Pons (tissue), 1 donor: ENCODE measurements around the gene DUSP8.

ENCODE experiments used
- DNase-seq: peaks from one replicate; pipeline ENCODE4 v3.0.0-alpha.2; 2016; ENCODE audit warnings: low spot score

Gene DUSP8

GRCh38 chr11:1565904-1566247 lies 6.2 kb downstream of the DUSP8 start:
- DNase-seq = no peak

- no peak for DNase-seq
Measured at GRCh38 chr11:1565173-1565903, 6.7 kb downstream of the DUSP8 start.

- DNase-seq = no peak
Measured at GRCh38 chr11:1564535-1565172, 7.4 kb downstream of the DUSP8 start.

GRCh38 chr11:1563697-1564534 lies 8.2 kb downstream of the DUSP8 start:
- no peak for DNase-seq

GRCh38 chr11:1563149-1563638 lies 8.9 kb downstream of the DUSP8 start:
- no peak for DNase-seq

- DNase-seq = no peak
Measured at GRCh38 chr11:1562469-1563148, 9.5 kb downstream of the DUSP8 start.

GRCh38 chr11:1561955-1562354 lies 10.1 kb downstream of the DUSP8 start:
- no peak for DNase-seq

- DNase-seq = no peak
Measured at GRCh38 chr11:1561266-1561665, 10.8 kb downstream of the DUSP8 start.

GRCh38 chr11:1560649-1561251 lies 11.3 kb downstream of the DUSP8 start:
- DNase-seq = no peak

- no peak for DNase-seq
Measured at GRCh38 chr11:1560002-1560648, 11.9 kb downstream of the DUSP8 start.

- peak; percentile 96 for DNase-seq
Measured at GRCh38 chr11:1559111-1559951, 12.7 kb downstream of the DUSP8 start.

- no peak for DNase-seq
Measured at GRCh38 chr11:1558775-1559110, 13.3 kb downstream of the DUSP8 start.

GRCh38 chr11:1557904-1558774 lies 13.9 kb downstream of the DUSP8 start:
- no peak for DNase-seq

- no peak for DNase-seq
Measured at GRCh38 chr11:1557051-1557884, 14.8 kb downstream of the DUSP8 start.

GRCh38 chr11:1556278-1556902 lies 15.7 kb downstream of the DUSP8 start:
- no peak for DNase-seq

GRCh38 chr11:1555713-1556153 lies 16.3 kb downstream of the DUSP8 start:
- DNase-seq = no peak

- DNase-seq = no peak
Measured at GRCh38 chr11:1554981-1555712, 16.9 kb downstream of the DUSP8 start.
